OCI-LY1 (cell line): Measurements from ENCODE around the gene CCDC86.

Experiments used
- H2AFZ ChIP-seq: fragments of 200-600 bp; sonication (generic), shearing (Covaris generic); 2 replicates; pipeline ENCODE4 v1.6.0; 2014; ENCODE audit warnings: antibody characterized with exemption, mild to moderate bottlenecking, low read length
- H3F3A ChIP-seq: fragments of 200-600 bp; sonication (generic), shearing (Covaris generic); 2 replicates; pipeline ENCODE4 v1.6.0; 2014; ENCODE audit warnings: mild to moderate bottlenecking, antibody characterized with exemption, low read length, moderate library complexity; ENCODE audit not compliant: insufficient read depth
- H3K27ac ChIP-seq: fragments of 200-600 bp; sonication (generic); 2 replicates; pipeline ENCODE4 v1.5.1; 2014; ENCODE audit warnings: low read length, mixed run types, mild to moderate bottlenecking, low read depth; ENCODE audit not compliant: poor library complexity, severe bottlenecking
- H3K27me3 ChIP-seq: fragments of 200-600 bp; sonication (generic); 2 replicates; pipeline ENCODE4 v1.6.0; 2014; ENCODE audit warnings: antibody characterized with exemption, mild to moderate bottlenecking, low read length, moderate library complexity; ENCODE audit not compliant: insufficient read depth
- H3K36me3 ChIP-seq: fragments of 200-600 bp; sonication (generic); 2 replicates; pipeline ENCODE4 v1.6.1; 2014; ENCODE audit warnings: mild to moderate bottlenecking, antibody characterized with exemption, low read length, moderate library complexity, mixed read lengths; ENCODE audit not compliant: insufficient read depth
- H3K4me1 ChIP-seq: fragments of 200-600 bp; sonication (generic); 2 replicates; pipeline ENCODE4 v1.5.1; 2014; ENCODE audit warnings: mild to moderate bottlenecking, low read length, moderate library complexity; ENCODE audit not compliant: insufficient read depth, severe bottlenecking
- H3K4me2 ChIP-seq: fragments of 200-600 bp; sonication (generic), shearing (Covaris generic); 2 replicates; pipeline ENCODE4 v1.6.1; 2014; ENCODE audit warnings: low read length
- H3K4me3 ChIP-seq: fragments of 200-600 bp; sonication (generic); 2 replicates; pipeline ENCODE4 v1.5.1; 2014; ENCODE audit warnings: low read length, low read depth, mild to moderate bottlenecking, mixed read lengths; ENCODE audit not compliant: poor library complexity, severe bottlenecking
- H3K79me2 ChIP-seq: fragments of 200-600 bp; shearing (Covaris generic); 2 replicates; pipeline ENCODE4 v1.6.1; 2016; ENCODE audit warnings: mixed run types, low read length, mixed read lengths; ENCODE audit not compliant: insufficient read depth
- H3K9ac ChIP-seq: fragments of 200-600 bp; sonication (generic), shearing (Covaris generic); 2 replicates; pipeline ENCODE4 v1.6.1; 2014; ENCODE audit warnings: mild to moderate bottlenecking, low read length, mixed read lengths
- H3K9me2 ChIP-seq: fragments of 200-600 bp; sonication (generic), shearing (Covaris generic); 2 replicates; pipeline ENCODE4 v1.6.1; 2014; ENCODE audit warnings: low read depth, mild to moderate bottlenecking, low read length, mixed read lengths
- H3K9me3 ChIP-seq: fragments of 200-600 bp; shearing (Covaris generic); 2 replicates; pipeline ENCODE4 v1.6.1; 2014; ENCODE audit warnings: low read length, mixed read lengths
- H4K20me1 ChIP-seq: fragments of 200-600 bp; sonication (generic), shearing (Covaris generic); 2 replicates; pipeline ENCODE4 v1.6.0; 2016; ENCODE audit warnings: mild to moderate bottlenecking, low read length; ENCODE audit not compliant: insufficient read depth
- CTCF ChIP-seq: fragments of 200-600 bp; sonication (generic), shearing (Covaris generic); IDR thresholded peaks from 2 replicates; pipeline ENCODE4 v1.5.1; 2017; ENCODE audit warnings: mild to moderate bottlenecking, antibody characterized with exemption, low read length, moderate library complexity, mixed read lengths
- EZH2 ChIP-seq: fragments of 200-600 bp; sonication (generic), shearing (Covaris generic); IDR thresholded peaks from 2 replicates; pipeline ENCODE4 v1.8.0; 2017; ENCODE audit warnings: borderline replicate concordance, mixed run types, mild to moderate bottlenecking, antibody characterized with exemption, low read length, moderate library complexity, mixed read lengths

Gene CCDC86

GRCh38 chr11:60879971-60880588, 38.2 kb downstream of the CCDC86 start:
- Histone ChIP-seq H4K20me1 (no peaks in the 10 kb centered on the region), H3F3A (no peaks in the 10 kb centered on the region), H3K9me3 (no peaks in the 10 kb centered on the region), H3K27me3 (no peaks in the 10 kb centered on the region), H3K79me2 (no peaks in the 10 kb centered on the region), H2AFZ (no peak overlapping the region), H3K4me1 (no peaks in the 10 kb centered on the region), H3K27ac (no peak overlapping the region), H3K4me2 (no peak overlapping the region), H3K9me2 (no peaks in the 10 kb centered on the region), H3K36me3 (peaks cover 24% of the 10 kb centered on the region), H3K9ac (no peak overlapping the region), H3K4me3 (no peak overlapping the region)
- TF ChIP-seq CTCF (no peak), EZH2 (no peak)

- Histone ChIP-seq H3K4me1 (no peaks in the 10 kb centered on the region), H3F3A (no peaks in the 10 kb centered on the region), H3K4me2 (no peak overlapping the region), H3K27me3 (no peaks in the 10 kb centered on the region), H2AFZ (no peak overlapping the region), H3K9me3 (no peaks in the 10 kb centered on the region), H3K79me2 (no peaks in the 10 kb centered on the region), H4K20me1 (no peaks in the 10 kb centered on the region), H3K27ac (no peak overlapping the region), H3K36me3 (peaks cover 24% of the 10 kb centered on the region), H3K9me2 (no peaks in the 10 kb centered on the region), H3K9ac (no peak overlapping the region), H3K4me3 (no peak overlapping the region)
- TF ChIP-seq CTCF (no peak), EZH2 (no peak)
Observed at GRCh38 chr11:60880643-60881282, 38.9 kb downstream of the CCDC86 start.

- H3K9me2 ChIP-seq, result no peaks in the 10 kb centered on the region
- no peaks in the 10 kb centered on the region for H3F3A ChIP-seq
- H2AFZ ChIP-seq, result no peak overlapping the region
- H3K4me3 ChIP-seq, result no peak overlapping the region
- H3K4me2 ChIP-seq, result no peak overlapping the region
- no peak overlapping the region for H3K27ac ChIP-seq
- H3K9me3 ChIP-seq, result no peaks in the 10 kb centered on the region
- no peak overlapping the region for H3K9ac ChIP-seq
- H3K36me3 ChIP-seq, result peaks cover 40% of the 10 kb centered on the region; the same call in 1 of the 2 replicates
- no peaks in the 10 kb centered on the region for H3K27me3 ChIP-seq
- no peaks in the 10 kb centered on the region for H4K20me1 ChIP-seq
- no peaks in the 10 kb centered on the region for H3K79me2 ChIP-seq
- no peak for TF ChIP-seq EZH2
- peak; percentile 77 for TF ChIP-seq CTCF
- H3K4me1 ChIP-seq, result no peaks in the 10 kb centered on the region
Observed at GRCh38 chr11:60887556-60887955, 45.6 kb downstream of the CCDC86 start.
